GM12878 (cell line): ENCODE results near the gene TGFBR3. TPM values are rescaled to one million over a fixed set of nuclear protein-coding genes. Genes with fewer than 3 reads are reported as not detected.

ENCODE experiments used
- BCL3 ChIP-seq: IDR thresholded peaks from 2 replicates; pipeline ENCODE4 v1.6.1; 2011; ENCODE audit warnings: borderline replicate concordance, low read depth, mild to moderate bottlenecking, moderate library complexity, low read length; ENCODE audit not compliant: insufficient read depth, poor library complexity, severe bottlenecking
- BMI1 ChIP-seq: fragments of 450-650 bp; IDR thresholded peaks from 2 replicates; pipeline ENCODE4 v1.6.1; 2016; ENCODE audit warnings: mild to moderate bottlenecking, moderate library complexity, borderline replicate concordance
- CTCF ChIP-seq, 3 experiments: IDR thresholded peaks in 2 of 3; conservative IDR thresholded peaks in 1 of 3; 2 replicates each; pipeline ENCODE4 v1.5.1; 2011; ENCODE audit warnings: low read depth in 3 of 3, low read length in 3 of 3, mild to moderate bottlenecking in 3 of 3, control low read depth in 2 of 3, moderate library complexity in 2 of 3, inconsistent platforms in 1 of 3, mixed read lengths in 1 of 3; ENCODE audit not compliant: control insufficient read depth in 2 of 3, insufficient read depth in 1 of 3; ENCODE audit errors: extremely low read depth in 1 of 3
- EED ChIP-seq: sonication (generic); IDR thresholded peaks from 2 replicates; pipeline ENCODE4 v1.6.1; 2016; ENCODE audit warnings: antibody characterized with exemption, low read depth
- IRF3 ChIP-seq: fragments of 450-650 bp; IDR thresholded peaks from 2 replicates; pipeline ENCODE4 v1.6.1; 2014; ENCODE audit warnings: mild to moderate bottlenecking
- POLR2AphosphoS2 ChIP-seq: IDR thresholded peaks from 2 replicates; pipeline ENCODE4 v1.6.1; 2011; ENCODE audit warnings: low read depth, mild to moderate bottlenecking, low read length, improper control_type of control experiment, moderate library complexity
- SMARCA5 ChIP-seq: fragments of 450-650 bp; IDR thresholded peaks from 2 replicates; pipeline ENCODE4 v1.6.1; 2017; ENCODE audit warnings: mild to moderate bottlenecking
- ZBTB33 ChIP-seq: fragments of 450-650 bp; IDR thresholded peaks from 2 replicates; pipeline ENCODE4 v1.6.1; 2017; ENCODE audit warnings: mild to moderate bottlenecking
- polyA plus RNA-seq, 11 experiments: library from polyadenylated mRNA; depleted of rRNA in 4 of 11; unstranded in 6 of 11; stranded (reverse) in 5 of 11; fragments of >200 nt; fragmentation: Nextera tagmentation in 4 of 11; fragmentation: Illumina TruSeq in 1 of 11; extraction: Ambion mirVana in 4 of 11; extraction: Trizol in 1 of 11; gene quantifications; 1 replicate in 1 of 11; 2 replicates in 10 of 11; pipeline versions ENCODE4 v1.2.1 to v1.2.3, GENCODE V29; 2011 to 2016; ENCODE audit warnings: inconsistent platforms in 2 of 11, missing spikeins in 2 of 11, low read depth in 1 of 11
- total RNA-seq, 4 experiments: library from RNA; depleted of rRNA in 3 of 4; stranded (reverse); fragments of >200 nt in 3 of 4; fragmentation: Illumina TruSeq in 1 of 4; extraction: Trizol in 1 of 4; gene quantifications; 2 replicates each; pipeline versions ENCODE4 v1.2.1 to v1.2.3, GENCODE V29; 2013 to 2021

Gene TGFBR3
- total and polyA plus RNA-seq, 10 of the 15 experiments (the other 5 are each of a cell fraction or from before 2014, with no cell fraction given): 2.7 to 16.5 (median 12.6) TPM

- TF ChIP-seq EED (no peak), CTCF (IDR thresholded peaks at IDR 0.05 in 2 of 3, conservative IDR thresholded peaks at IDR 0.05 in 1 of 3; ENCODE audit: control insufficient read depth in 2 of 3, extremely low read depth in 1 of 3, insufficient read depth in 1 of 3, low read depth in 3 of 3, low read length in 3 of 3) (no peak), IRF3 (no peak), BMI1 (no peak), ZBTB33 (no peak), SMARCA5 (no peak), BCL3 (no peak), POLR2AphosphoS2 (no peak)
Observed at GRCh38 chr1:91817211-91817905, 68.6 kb downstream of the TGFBR3 start (continued).
